ENCODE results near the gene FBXO11. TPM values are rescaled to one million over a fixed set of nuclear protein-coding genes. Genes with fewer than 3 reads are reported as not detected.

FBXO11 gene
- polyA plus RNA-seq, 3 donors from 2014 or later = 5.2 to 7.5 (median 7.0) TPM

GRCh38 chr2:47782671-47783485, 123.4 kb downstream of the FBXO11 start, which contains the start of gene MSH6:
Gene MSH6, plus strand, starts transcription at chr2:47783145. Its CDS starts 89 bp downstream, at chr2:47783234.
- H3K27me3 Mint-ChIP-seq (ENCODE audit: low read depth in 3 of 3) = peaks cover 0 to 7% (median 6%) of the 10 kb centered on the region in 3 donors
- no peaks in the 10 kb centered on the region for H3K9me3 Mint-ChIP-seq
- no peaks in the 10 kb centered on the region for H3K36me3 Mint-ChIP-seq
- peak within 1 kb of the TSS; percentile 86 to 93 (median 91) for H3K4me3 Mint-ChIP-seq
- H3K4me1 Mint-ChIP-seq = peaks cover 16 to 22% of the 10 kb centered on the region in 2 donors
- peak within 1 kb of the TSS; percentile 64 to 92 (median 85) for H3K27ac Mint-ChIP-seq
- peak; percentile 91 to 92 (median 92) for DNase-seq

GRCh38 chr2:47782381-47782670, 124.0 kb downstream of the FBXO11 start:
- no peaks in the 10 kb centered on the region for H3K36me3 Mint-ChIP-seq
- H3K27me3 Mint-ChIP-seq (ENCODE audit: low read depth in 3 of 3) = peaks cover 0 to 11% (median 7%) of the 10 kb centered on the region in 3 donors
- peaks cover 16 to 22% of the 10 kb centered on the region in 2 donors for H3K4me1 Mint-ChIP-seq
- DNase-seq = no peak
- peak overlapping the region; percentile 48 to 90 (median 66) for H3K27ac Mint-ChIP-seq
- no peaks in the 10 kb centered on the region for H3K9me3 Mint-ChIP-seq
- H3K4me3 Mint-ChIP-seq = peak overlapping the region; percentile 83 to 93 (median 84)

GRCh38 chr2:47779426-47779790, 126.9 kb downstream of the FBXO11 start:
- Mint-ChIP-seq H3K4me3 (no peak overlapping the region), H3K9me3 (no peaks in the 10 kb centered on the region)

GRCh38 chr2:47778698-47779425, 127.4 kb downstream of the FBXO11 start:
- no peak overlapping the region for H3K27ac Mint-ChIP-seq

More at GRCh38 chr2:47779426-47779790, 126.9 kb downstream of the FBXO11 start:
- DNase-seq = no peak
- Mint-ChIP-seq H3K27me3 (ENCODE audit: low read depth in 3 of 3) (peaks cover 0 to 10% (median 4%) of the 10 kb centered on the region in 3 donors), H3K36me3 (no peaks in the 10 kb centered on the region), H3K4me1 (peaks cover 0 to 6% of the 10 kb centered on the region in 2 donors), H3K27ac (no peak overlapping the region)

GRCh38 chr2:47777277-47777937, 128.9 kb downstream of the FBXO11 start:
- no peaks in the 10 kb centered on the region for H3K36me3 Mint-ChIP-seq
- DNase-seq = no peak
- H3K27ac Mint-ChIP-seq = peak overlapping the region in 1 of 6 donors; percentile 28
- peaks cover 2 to 6% (median 3%) of the 10 kb centered on the region in 3 donors for H3K27me3 Mint-ChIP-seq (ENCODE audit: low read depth in 3 of 3)
- no peaks in the 10 kb centered on the region for H3K9me3 Mint-ChIP-seq
- no peak overlapping the region for H3K4me3 Mint-ChIP-seq
- no peaks in the 10 kb centered on the region for H3K4me1 Mint-ChIP-seq

More at GRCh38 chr2:47778698-47779425, 127.4 kb downstream of the FBXO11 start:
- DNase-seq = no peak
- H3K36me3 Mint-ChIP-seq = no peaks in the 10 kb centered on the region
- H3K4me3 Mint-ChIP-seq = no peak overlapping the region
- H3K4me1 Mint-ChIP-seq = peaks cover 0 to 1% of the 10 kb centered on the region in 2 donors
- H3K9me3 Mint-ChIP-seq = no peaks in the 10 kb centered on the region
- H3K27me3 Mint-ChIP-seq (ENCODE audit: low read depth in 3 of 3) = peaks cover 0 to 7% (median 4%) of the 10 kb centered on the region in 3 donors

- no peaks in the 10 kb centered on the region for H3K36me3 Mint-ChIP-seq
- no peak overlapping the region for H3K27ac Mint-ChIP-seq
- no peaks in the 10 kb centered on the region for H3K9me3 Mint-ChIP-seq
- no peaks in the 10 kb centered on the region for H3K4me1 Mint-ChIP-seq
- H3K27me3 Mint-ChIP-seq (ENCODE audit: low read depth in 3 of 3) = peaks cover 3 to 6% (median 6%) of the 10 kb centered on the region in 3 donors
- H3K4me3 Mint-ChIP-seq = no peak overlapping the region
- DNase-seq = no peak
These were observed 131.7 kb downstream of the FBXO11 start for GRCh38 chr2:47774567-47774966.

GRCh38 chr2:47772343-47772742, 134.0 kb downstream of the FBXO11 start:
- Mint-ChIP-seq H3K36me3 (no peaks in the 10 kb centered on the region), H3K4me1 (peaks cover 1 to 6% of the 10 kb centered on the region in 2 donors), H3K9me3 (no peaks in the 10 kb centered on the region), H3K27ac (no peak overlapping the region), H3K4me3 (no peak overlapping the region), H3K27me3 (ENCODE audit: low read depth in 3 of 3) (peaks cover under 1 to 6% (median 5%) of the 10 kb centered on the region in 3 donors)
- DNase-seq = no peak

GRCh38 chr2:47771211-47771610, 135.1 kb downstream of the FBXO11 start:
- DNase-seq = no peak
- peaks cover 1 to 6% of the 10 kb centered on the region in 2 donors for H3K4me1 Mint-ChIP-seq
- no peak overlapping the region for H3K27ac Mint-ChIP-seq

GRCh38 chr2:47769318-47769717, 137.0 kb downstream of the FBXO11 start:
- DNase-seq = no peak
- Mint-ChIP-seq H3K27me3 (ENCODE audit: low read depth in 3 of 3) (peaks cover 1 to 6% (median 5%) of the 10 kb centered on the region in 3 donors), H3K4me3 (no peak overlapping the region), H3K4me1 (peaks cover 1 to 6% of the 10 kb centered on the region in 2 donors), H3K36me3 (no peaks in the 10 kb centered on the region), H3K9me3 (no peaks in the 10 kb centered on the region), H3K27ac (no peak overlapping the region)

More at GRCh38 chr2:47771211-47771610, 135.1 kb downstream of the FBXO11 start:
- Mint-ChIP-seq H3K36me3 (no peaks in the 10 kb centered on the region), H3K9me3 (no peaks in the 10 kb centered on the region), H3K27me3 (ENCODE audit: low read depth in 3 of 3) (peaks cover 0 to 6% (median 5%) of the 10 kb centered on the region in 3 donors), H3K4me3 (no peak overlapping the region)

GRCh38 chr2:47767880-47768609, 138.3 kb downstream of the FBXO11 start:
- Mint-ChIP-seq H3K4me3 (peak overlapping the region in 3 of 5 donors; percentile 44 to 57 (median 54)), H3K27me3 (ENCODE audit: low read depth in 3 of 3) (peaks cover 2 to 6% (median 5%) of the 10 kb centered on the region in 3 donors), H3K9me3 (no peaks in the 10 kb centered on the region), H3K4me1 (peaks cover 1 to 6% of the 10 kb centered on the region in 2 donors), H3K36me3 (no peaks in the 10 kb centered on the region), H3K27ac (no peak overlapping the region)
- DNase-seq = peak; percentile 62 to 69 (median 66)

- Mint-ChIP-seq H3K27me3 (ENCODE audit: low read depth in 3 of 3) (peaks cover 2 to 5% (median 3%) of the 10 kb centered on the region in 3 donors), H3K4me1 (peaks cover 1 to 6% of the 10 kb centered on the region in 2 donors), H3K4me3 (no peak overlapping the region), H3K27ac (no peak overlapping the region), H3K9me3 (no peaks in the 10 kb centered on the region), H3K36me3 (no peaks in the 10 kb centered on the region)
- no peak for DNase-seq
These were observed 138.8 kb downstream of the FBXO11 start for GRCh38 chr2:47767497-47767844.

GRCh38 chr2:47751856-47752414, 154.4 kb downstream of the FBXO11 start:
- H3K36me3 Mint-ChIP-seq = peaks cover 0 to 2% (median 0%) of the 10 kb centered on the region in 3 donors
- no peaks in the 10 kb centered on the region for H3K4me1 Mint-ChIP-seq
- peak overlapping the region in 2 of 6 donors; percentile 83 to 84 for H3K27ac Mint-ChIP-seq
- peaks cover 0 to 3% (median 0%) of the 10 kb centered on the region in 6 donors for H3K9me3 Mint-ChIP-seq
- no peak for DNase-seq
- peaks cover 0 to 3% (median 3%) of the 10 kb centered on the region in 3 donors for H3K27me3 Mint-ChIP-seq (ENCODE audit: low read depth in 3 of 3)
- H3K4me3 Mint-ChIP-seq = peak overlapping the region in 1 of 5 donors; percentile 64

- Mint-ChIP-seq H3K27ac (no peak overlapping the region), H3K9me3 (peaks cover 0 to 3% (median 0%) of the 10 kb centered on the region in 6 donors), H3K27me3 (ENCODE audit: low read depth in 3 of 3) (peaks cover 0 to 12% (median 8%) of the 10 kb centered on the region in 3 donors)
These were observed 158.4 kb downstream of the FBXO11 start for GRCh38 chr2:47747878-47748277.

More at GRCh38 chr2:47747878-47748277, 158.4 kb downstream of the FBXO11 start:
- peaks cover 0 to 3% (median 0%) of the 10 kb centered on the region in 3 donors for H3K36me3 Mint-ChIP-seq
- no peak overlapping the region for H3K4me3 Mint-ChIP-seq
- H3K4me1 Mint-ChIP-seq = no peaks in the 10 kb centered on the region
- DNase-seq = no peak
